Measurements from ENCODE around the gene ACSS2.

- TF ChIP-seq CTCF (IDR thresholded peaks at IDR 0.05; ENCODE audit: insufficient read depth, low read length) = no peak
- TF ChIP-seq POLR2AphosphoS5 (IDR thresholded peaks at IDR 0.05; ENCODE audit: low read depth) = no peak
- no peak for TF ChIP-seq REST (IDR thresholded peaks at IDR 0.05; ENCODE audit: insufficient replicate concordance, low read depth)
These were observed 63.7 kb downstream of the ACSS2 start for GRCh38 chr20:34940081-34940481.
